Fibroblast of the conjunctiva (primary cell): ENCODE data around the gene PSD2.

Source experiments
- DNase-seq: peaks from one replicate; pipeline ENCODE4 v3.0.0-alpha.2; 2010; ENCODE audit warnings: low read depth

PSD2 gene

DNA sequence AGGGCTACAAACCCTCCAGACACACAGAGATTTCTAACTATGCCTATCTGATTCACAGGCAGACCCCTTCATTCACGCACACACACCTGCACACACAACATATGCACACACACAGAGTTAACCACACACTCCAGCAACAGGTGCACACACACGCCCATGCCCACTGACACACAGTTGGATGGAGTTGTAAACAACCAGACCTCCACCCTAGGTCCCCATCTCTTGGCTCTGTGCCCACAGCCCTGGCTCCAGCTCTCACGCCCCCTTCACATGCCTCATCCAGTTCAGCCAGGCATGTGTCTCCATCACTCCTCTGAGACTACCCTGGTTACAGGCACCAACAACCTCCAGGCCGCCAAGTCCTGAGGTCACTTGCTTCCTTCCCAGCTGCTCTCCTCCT, 61.1 kb downstream of the PSD2 start:
- no peak for DNase-seq

DNA sequence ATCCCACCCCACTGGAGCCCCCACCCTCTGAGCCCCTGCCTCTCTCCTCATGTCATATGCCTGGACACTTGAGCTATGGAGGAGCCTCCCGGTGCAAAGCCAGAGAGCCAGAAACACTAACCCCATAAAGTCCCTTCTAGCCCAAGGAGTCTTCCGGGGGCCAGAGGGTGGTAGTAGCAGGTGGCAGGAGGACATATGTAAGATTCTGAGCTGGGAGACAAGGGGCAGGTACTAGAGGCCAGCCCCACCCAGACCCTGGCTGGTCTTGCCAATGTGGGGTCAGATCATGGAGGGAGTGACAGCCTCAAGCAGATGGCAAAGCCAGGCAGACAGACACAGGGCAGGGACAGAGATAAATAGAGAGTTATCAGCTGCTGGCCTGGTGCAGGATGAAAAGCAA, 63.4 kb downstream of the PSD2 start:
- no peak for DNase-seq

DNA sequence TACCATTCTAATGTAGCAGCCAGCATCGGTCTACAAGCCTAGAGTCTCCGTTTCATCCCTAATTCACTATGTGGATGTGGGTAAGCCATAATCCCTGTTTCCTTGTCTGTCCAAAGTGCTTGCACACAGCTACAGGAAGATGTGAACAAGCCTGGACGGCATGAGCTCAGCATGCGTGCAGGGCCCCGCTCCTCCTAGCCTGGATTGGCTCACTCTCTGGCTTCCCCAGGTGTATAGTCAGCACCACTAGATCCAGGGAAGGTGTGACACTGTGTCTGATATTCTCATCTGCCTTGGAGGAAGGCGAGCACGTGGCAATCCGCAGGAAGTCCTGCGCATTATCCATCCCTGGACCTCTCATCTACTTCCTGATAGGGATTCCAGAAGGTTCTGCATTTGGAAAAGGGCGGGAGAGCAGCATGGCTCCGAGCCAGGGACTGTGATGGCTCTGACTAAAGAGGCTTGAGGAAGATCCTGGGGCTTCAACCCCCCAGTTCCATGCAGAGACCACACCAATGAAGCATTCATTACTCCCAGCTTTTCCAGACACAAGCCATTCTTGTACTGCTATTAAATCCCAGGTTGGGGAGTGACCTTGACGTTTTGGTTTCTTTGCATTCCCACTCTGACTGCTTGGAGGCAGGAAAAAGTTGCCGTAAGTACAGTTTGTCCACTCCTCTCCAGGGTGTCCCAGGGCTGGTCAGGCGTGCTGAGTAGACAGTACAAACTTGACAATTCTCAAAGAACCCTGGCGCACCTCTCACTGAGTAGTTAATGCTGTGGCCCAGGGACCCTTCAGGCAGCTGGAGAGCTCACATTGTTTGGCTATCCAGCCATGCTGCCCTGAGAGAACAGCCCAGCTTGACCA, 65.6 kb downstream of the PSD2 start:
- DNase-seq, result no peak

DNA sequence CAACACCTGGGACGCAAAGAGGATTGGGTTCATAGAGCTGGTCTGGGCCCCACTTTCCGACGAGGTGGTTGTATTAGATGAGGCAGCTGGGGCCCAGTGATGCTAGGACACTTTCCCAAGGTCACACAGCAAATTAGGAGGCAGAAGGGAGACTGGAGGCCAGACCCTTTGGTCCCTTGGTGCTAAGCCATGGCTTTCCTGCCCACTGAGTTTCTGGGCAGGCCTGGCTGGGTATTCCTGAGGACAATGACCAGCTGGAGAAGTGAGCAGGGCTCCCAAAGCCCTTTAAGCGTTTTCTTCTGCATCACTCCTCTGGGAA, 66.2 kb downstream of the PSD2 start:
- DNase-seq, result no peak

DNA sequence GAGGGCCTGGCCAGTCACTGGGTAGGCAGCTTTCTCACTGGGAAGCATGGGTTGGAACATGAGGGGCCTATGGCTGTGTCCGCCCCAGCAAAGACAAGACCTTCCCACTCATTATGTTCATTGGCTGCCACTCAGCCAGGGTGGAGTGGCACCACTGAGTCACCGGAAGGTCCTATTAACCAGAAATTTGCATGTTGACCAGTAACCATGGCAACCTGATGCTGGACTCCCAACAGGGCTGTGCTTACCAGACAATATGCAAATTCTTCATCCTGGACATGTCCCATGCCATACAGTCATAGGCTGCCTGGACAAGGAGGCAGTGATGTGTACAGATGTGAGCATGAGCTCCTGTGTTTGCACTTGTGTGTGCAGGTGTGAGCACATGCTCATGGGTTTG, 66.7 kb downstream of the PSD2 start:
- DNase-seq, result peak; percentile 3

DNA sequence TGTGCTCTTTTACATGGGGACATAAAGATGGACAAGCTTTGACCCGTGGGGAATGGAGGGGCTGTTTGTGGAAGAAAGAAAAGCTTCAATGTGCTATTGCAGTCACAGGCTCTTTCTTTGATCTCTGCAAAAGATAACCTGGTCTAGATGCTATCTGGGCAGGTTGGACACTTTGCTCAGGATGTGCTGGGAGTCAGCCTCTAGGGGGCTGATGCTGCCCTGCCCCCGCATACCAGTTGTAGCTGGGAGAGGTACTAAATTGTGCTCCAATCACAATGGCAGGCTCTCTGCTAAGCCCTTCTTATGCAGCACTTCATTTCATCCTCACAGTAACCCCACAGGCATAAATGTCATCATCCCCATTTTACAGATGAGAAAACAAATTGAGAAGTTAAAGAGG, 67.2 kb downstream of the PSD2 start:
- no peak for DNase-seq

DNA sequence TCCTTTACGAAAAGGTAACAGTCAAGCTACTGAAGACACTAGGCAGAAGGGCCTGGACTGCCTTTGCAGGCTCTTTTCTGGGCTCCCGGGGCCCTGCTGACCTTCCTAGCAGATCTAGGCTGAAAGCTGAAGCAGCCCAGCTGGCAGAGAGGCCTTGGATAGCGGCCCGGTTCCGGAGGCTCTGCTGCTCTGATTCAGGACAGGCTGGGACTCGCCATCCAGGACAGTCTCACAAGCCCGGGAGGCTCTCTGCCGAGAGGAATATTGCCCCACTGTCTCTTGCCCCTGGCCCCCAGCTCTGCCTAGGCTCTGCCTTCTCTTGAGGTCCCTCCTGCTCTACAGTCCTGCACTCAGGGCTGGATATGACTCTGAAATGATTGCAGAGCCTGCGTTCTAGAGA, 67.8 kb downstream of the PSD2 start:
- no peak for DNase-seq

DNA sequence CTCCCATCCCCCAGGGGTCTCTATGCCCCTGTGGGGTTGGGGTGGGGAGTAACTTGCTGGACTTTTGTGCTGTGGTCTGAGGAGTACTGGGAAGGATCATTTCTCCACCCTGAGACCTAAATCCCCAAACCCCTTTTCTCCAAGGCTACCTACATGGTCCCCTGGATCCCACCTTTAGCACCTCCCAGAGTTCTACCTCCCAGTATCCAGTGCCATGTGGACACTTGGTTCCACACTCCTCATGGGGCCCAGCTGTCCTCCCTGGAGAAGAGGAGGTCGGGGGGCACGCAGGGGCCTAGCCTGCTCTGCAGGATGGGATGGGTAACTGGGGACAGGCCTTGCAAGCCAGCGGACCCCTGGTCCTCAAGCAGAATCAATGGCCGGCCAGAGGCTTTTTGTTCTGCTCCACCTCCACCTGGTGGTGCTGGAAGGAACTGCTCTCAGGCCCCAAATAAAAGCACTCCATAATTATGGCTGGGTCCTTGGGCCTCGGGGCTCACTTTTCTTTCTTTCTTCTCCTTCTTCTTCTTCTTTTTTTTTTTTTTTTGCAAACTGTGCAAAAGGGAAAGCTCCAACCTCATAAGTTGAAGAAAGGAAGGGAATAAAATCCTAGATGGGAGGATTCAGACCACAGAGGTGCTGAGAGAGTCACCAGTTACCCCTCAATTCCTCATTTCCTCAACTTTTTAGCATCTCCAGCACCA, 68.4 kb downstream of the PSD2 start:
- peak; percentile 12 for DNase-seq

DNA sequence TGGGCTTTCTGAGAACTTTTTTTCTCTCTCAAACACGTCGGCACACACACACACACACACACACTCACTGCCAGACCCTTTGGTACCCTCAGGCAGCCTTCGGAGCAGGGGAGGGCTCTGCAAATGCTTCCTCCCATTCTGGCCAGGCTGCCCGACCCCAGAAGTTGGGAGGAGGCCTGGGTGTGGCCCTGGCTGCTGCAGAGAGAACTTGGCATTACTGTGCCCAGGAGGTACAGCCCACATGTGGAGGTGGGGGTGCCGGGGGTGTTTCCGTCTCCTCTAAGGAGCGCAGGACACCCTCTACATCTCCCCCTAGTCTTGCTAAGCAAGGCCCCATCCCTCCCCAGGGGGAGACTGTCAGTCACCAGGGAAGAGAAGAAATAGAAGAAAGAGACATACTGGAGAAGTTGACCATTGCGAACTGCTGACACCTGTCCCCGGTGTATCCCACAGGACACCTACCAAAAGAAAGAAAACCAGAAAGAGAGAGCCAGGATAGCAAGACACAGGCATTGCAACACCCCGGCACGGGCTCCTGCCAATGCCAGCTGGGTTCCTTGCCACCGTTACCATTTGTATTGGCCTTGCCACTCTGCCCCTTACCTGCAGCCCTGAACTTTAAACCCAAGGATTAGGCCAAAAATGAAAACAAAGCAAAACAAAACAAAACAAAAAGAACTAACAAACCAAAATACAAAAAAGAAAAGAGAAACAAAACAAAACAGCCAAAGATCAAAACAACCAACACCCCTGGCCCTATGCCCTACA, 69.3 kb downstream of the PSD2 start:
- no peak for DNase-seq

DNA sequence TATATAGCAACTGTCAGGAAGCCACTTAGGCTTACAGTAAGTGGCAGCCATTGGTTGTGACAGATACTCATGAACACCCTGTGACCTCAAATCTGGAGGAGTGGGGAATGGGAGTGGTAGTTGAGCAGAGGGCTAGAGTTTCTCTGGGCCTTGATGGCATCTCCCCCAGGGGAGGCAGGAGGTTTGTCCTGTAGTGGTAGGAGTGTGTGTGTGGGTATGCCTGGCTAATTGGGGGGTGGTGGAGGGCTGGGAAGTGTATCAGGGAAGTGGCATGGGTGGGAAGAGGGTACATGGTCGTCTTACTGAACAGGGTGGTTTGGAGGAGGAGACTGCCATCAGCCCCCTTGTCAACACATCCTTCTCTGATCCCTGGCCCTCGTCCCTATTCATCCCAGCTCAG, 71.5 kb downstream of the PSD2 start:
- no peak for DNase-seq

DNA sequence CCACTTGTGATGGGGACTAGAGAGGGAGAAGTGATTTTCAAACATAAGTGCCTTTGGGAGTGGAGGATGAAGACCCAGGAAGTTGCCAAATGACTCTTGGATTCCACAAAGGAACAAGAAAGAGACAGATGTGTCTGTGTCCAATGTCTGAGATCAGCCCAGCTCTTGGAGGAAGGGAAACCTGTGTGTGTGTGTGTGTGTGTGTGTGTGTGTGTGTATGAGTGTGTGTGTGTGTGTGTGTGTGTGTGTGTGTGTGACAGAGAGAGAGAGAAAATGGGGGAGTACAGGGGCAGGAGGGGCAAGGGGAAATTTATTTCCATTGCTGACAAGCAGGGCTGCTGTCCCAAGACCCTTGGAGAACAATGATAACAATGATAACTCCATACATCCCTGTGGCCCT, 72.0 kb downstream of the PSD2 start:
- no peak for DNase-seq

DNA sequence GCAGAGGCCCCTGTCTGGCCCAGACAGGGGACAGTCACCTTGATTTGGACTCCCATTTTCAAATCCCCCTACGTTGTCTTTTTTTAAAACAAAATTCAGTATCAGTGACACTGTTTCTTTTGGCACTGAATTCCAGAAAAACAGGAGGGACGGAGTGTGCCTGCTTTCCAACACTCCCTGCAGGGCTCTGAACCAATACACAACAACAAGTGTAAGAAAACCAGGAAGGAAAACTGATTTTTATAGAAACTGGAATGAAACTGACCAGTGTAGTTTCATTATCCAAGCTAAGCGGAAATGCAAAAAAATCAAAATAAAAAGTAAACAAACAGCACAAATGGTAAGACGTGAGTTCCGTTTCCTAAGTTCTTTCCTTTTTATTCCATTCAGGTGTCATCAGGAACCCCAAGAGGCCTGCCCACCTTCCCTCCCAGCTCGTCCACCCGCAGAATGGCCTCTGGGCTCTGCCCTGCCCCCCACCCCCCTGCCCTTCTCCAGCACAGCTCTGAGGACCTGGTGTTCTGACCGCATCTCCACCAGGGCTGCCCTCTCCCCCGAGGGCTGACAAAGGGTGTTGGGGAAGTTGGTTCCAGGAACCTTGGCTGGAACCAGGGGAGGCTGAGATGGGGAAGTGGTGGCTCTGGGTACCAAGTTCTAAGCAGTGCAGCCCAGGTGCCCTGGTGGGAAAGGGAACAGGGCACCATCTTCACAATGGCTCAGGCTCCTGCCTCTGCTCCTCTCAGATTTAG, 73.6 kb downstream of the PSD2 start:
- no peak for DNase-seq

DNA sequence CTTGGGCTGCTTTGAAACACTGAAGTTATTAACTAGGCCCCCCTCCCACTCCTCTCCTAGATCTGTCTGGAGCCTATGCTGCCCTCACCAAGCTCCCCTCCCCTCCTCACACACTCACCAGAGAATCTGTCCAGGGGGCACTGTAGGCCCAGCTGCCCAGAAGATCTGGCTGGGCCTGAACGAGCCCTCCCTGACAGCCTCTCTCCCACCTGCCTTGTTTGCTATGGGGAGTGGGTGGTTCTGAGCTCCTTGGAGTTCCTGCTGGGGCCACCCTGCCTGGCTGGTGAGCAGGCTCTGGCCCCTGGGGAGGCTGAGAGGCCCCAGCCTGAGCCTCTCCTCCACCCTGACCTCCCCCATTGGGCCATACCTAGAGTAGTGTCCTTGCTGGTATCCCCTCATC, 75.1 kb downstream of the PSD2 start:
- DNase-seq, result no peak

DNA sequence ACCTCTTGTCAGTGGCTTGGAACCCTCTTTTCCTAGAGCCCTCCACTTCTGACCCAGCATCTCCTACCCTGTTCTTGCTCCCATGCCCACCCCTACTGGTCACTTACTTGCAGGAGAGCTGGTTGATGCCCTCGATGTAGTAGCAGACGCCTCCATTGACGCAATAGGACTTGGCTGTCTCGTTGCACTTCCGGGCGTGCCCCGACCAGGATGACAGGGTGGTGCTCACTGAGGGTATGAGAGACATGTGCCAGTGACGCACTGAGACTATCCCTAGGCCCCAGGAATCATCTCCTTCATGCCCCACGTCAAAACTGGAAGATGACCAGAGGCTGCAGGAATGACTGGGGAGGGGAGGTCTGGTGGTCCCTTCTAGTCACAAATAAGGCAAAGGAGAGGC, 76.0 kb downstream of the PSD2 start:
- no peak for DNase-seq

DNA sequence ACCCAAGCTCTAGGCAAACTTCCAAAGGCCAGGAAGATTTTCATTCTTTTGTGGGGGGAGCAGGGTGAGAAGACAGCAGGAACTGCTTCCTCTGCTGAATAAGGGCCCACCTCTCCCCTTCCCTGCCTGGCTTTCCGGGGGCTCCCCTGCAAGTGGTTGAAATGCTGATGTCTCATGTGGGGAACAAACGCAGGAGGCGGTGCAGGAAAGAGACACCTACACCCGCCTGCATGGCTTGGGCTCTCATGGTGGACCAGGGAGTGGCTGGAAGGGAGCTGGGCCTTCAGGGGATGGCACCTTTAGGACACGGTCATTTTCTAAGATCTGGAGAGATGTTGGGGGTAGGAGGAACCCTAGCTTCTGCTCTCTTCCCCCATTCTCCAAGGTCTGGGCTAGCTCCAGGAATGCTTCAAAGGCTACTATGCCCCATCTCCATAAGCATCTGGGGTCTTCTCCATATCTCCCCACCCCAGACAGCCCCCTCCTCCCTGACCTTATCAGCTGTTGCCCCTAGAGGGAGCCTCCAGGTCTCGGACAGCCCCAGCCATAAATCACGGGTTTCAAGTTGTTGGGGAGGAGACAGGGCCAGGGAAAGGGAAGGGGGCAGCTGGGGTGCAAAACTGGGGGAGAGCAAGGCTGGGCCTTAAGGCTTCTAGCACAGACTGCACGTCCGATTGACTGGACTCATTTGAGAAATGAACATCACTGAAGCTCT, 76.6 kb downstream of the PSD2 start:
- DNase-seq, result no peak

DNA sequence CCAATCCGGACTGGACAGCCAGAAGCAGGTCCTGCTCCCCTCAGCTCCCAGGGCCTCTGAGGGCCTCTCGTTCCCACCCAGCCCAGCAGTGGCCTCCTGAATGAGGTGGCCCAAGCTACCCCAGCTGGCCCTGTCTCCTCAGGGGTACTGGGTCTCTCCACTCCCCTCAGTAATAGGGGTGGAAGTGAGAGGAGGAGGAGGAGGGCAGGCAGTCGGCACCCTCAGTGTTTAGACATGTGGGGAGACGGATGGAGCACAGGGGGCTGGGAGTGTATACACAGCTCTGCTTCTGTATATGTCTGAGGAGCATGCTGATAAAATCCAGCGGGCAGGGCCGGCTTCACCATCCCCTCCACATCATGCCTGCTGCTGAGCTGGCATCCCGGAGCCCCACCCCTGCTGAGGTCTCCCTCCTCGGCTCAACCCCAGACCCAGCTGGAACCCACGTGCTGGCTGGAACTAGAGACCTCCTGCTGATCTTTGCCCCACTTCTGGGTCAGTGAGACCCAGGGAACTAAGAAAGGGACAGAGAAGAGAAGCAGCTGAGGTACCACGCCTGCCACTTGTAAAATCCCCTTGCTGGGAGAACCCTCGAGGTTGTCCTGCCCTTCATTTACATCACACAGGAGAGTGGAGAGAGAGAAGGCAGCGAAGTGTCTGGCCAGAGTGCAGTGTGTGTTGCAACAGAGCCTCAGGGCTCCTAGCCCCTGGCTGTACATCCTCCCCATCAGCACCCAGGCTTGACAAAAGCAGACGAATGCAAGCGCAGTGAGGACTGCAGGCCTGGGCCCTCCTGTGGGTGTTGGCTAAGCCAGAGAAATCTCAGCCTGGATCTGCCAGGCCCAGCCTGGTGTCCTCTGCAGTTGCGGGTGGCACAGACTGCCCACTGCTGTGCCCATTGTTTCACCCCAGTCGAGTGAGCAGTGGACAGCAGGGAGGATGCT, 77.5 kb downstream of the PSD2 start:
- DNase-seq, result no peak

DNA sequence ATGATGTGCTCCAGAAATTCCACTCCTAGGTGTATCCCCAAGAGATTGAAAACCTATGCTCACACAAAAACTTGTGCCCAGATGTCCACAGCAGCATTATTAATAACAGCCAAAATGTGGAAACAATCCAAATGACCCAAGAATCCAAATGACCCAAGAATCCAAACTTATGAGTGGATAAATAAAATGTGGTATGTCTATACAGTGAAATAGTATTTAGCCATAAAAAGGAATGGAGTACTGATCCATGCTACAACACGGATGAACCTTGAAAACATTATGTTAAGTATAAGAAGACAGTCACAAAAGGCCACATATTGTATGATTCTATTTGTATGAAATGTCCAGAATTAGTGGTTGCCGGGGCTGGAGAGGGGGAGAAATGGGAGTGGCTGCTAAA, 80.3 kb downstream of the PSD2 start:
- no peak for DNase-seq

DNA sequence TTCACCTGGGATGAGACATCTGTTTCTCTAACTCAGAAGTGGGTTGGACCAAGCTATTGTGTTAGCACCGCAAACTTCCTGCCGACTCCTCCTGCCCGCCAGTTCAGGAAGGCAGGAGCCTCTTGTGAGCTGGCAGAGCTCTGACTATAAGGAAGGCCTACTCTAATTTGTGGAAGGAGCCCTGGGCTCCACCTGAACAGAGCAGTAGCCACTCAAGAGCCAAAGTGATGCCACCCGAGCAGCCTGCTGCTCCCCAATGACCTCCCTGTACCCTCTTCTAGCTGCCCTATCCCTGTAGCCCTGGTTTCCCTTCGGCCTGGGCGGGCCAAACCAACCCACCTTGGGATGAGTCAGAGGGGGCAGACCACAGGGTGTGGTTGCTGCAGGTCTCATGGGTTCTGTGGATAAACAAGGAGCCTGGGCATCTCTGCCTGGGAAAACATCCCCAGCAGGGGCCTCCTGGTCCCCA, 81.6 kb downstream of the PSD2 start:
- DNase-seq, result no peak

DNA sequence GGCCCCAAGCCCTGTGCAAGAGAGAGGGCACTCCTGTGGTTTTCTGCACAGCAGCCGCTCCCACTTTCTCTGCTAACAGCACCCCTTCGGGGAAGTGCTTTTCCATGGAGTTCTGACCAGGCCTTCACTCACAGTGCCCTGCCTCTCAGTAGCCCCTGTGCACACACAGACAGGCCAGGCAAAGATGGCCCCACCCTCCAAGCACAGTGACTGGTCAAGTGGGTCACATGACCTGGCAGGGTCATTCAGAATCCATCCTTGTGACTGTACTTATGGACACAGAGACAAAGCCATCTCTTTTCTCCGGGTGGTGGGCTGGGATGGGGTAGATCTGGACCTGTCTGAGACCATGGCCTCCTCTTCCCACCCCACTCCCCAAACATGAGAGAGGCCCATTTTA, 82.5 kb downstream of the PSD2 start:
- no peak for DNase-seq

DNA sequence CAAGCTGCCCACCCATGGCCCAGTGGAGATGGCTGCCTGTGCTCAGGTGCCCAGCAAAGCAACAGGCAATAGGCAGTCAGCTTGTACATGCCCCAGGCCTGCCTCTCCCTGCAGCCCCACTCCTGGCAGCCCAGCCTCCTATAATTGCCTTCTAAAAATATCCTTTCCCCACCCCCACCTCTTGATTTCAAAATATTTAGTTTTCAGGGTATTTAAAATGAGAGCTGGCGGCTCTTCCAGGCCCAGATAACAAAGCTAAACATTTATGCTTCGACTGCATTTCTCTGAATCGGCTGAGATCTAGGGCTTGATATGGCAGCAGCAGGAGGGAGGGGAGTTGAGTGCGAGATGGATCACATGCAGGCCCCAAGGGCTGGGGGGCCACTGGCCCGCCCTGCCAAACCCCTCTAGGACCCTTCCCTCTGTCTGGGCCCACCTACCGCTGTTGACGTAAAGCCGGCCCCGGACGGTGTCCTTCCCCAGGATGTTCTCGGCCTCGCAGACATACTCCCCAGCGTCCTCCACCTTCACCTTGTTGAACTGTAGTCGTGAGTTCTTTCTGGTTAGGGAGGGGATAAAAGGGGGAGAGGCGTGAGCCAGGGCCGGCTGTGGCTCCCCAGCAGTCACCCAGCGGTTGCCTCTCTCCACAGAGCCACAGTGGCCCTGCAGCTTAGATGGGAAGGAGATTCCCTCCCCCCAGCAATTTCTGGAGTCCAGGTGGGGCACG, 85.0 kb downstream of the PSD2 start:
- DNase-seq, result no peak
